K562 (cell line): Measurements from ENCODE around the gene ERMN. TPM values are rescaled to one million over a fixed set of nuclear protein-coding genes. Genes with fewer than 3 reads are reported as not detected.

Source experiments
- ADNP ChIP-seq: fragments of 200-800 bp; sonication (Bioruptor generic); IDR thresholded peaks from 2 replicates; pipeline ENCODE4 v1.6.1; 2016; ENCODE audit warnings: missing genetic modification characterization, missing compliant biosample characterization
- ATF1 ChIP-seq, 2 experiments: fragments of 450-650 bp in 1 of 2; IDR thresholded peaks; 2 replicates each; pipeline ENCODE4 v1.6.1; 2016; ENCODE audit warnings: missing compliant biosample characterization in 1 of 2, missing genetic modification characterization in 1 of 2
- ELF1 ChIP-seq: fragments of 200-800 bp; sonication (Bioruptor generic); IDR thresholded peaks from 2 replicates; pipeline ENCODE4 v1.6.1; 2016; ENCODE audit warnings: missing genetic modification characterization, missing compliant biosample characterization
- EP300 ChIP-seq: IDR thresholded peaks from 2 replicates; pipeline ENCODE4 v1.6.1; 2012; ENCODE audit warnings: low read length, improper control_type of control experiment
- HCFC1 ChIP-seq: IDR thresholded peaks from 2 replicates; pipeline ENCODE4 v1.6.1; 2012; ENCODE audit warnings: low read depth, low read length, improper control_type of control experiment
- PHF21A ChIP-seq: fragments of 450-650 bp; IDR thresholded peaks from 2 replicates; pipeline ENCODE4 v1.6.1; 2017; ENCODE audit warnings: low read depth, borderline replicate concordance
- PHTF2 ChIP-seq: fragments of 250-450 bp; sonication (Bioruptor Pico); IDR thresholded peaks from 2 replicates; pipeline ENCODE4 v1.5.0; 2021; ENCODE audit warnings: mild to moderate bottlenecking
- RAD21 ChIP-seq, 2 experiments: fragments of 250-450 bp in 1 of 2; fragments of 450-650 bp in 1 of 2; sonication (Bioruptor Pico) in 1 of 2; formaldehyde crosslinking in 1 of 2; IDR thresholded peaks in 1 of 2; conservative IDR thresholded peaks in 1 of 2; 2 replicates each; pipeline versions ENCODE4 v1.4.0 to v1.8.0; 2020 to 2022; ENCODE audit warnings: mild to moderate bottlenecking in 2 of 2, moderate library complexity in 1 of 2
- RB1 ChIP-seq: fragments of 450-650 bp; IDR thresholded peaks from 2 replicates; pipeline ENCODE4 v1.6.1; 2017; ENCODE audit warnings: low read depth, mild to moderate bottlenecking
- RBM14 ChIP-seq: fragments of 200-400 bp; formaldehyde crosslinking; IDR thresholded peaks from 2 replicates; pipeline ENCODE4 v1.6.1; 2018; ENCODE audit warnings: low read depth, mild to moderate bottlenecking, low read length, moderate library complexity, borderline replicate concordance; ENCODE audit not compliant: insufficient read depth
- SP1 ChIP-seq: sonication (generic); formaldehyde crosslinking; IDR thresholded peaks from 2 replicates; pipeline ENCODE4 v1.8.1; 2022; ENCODE audit warnings: mild to moderate bottlenecking, missing genetic modification reagents
- STAT5A ChIP-seq: IDR thresholded peaks from 2 replicates; pipeline ENCODE4 v1.6.1; 2012; ENCODE audit warnings: low read length, inconsistent platforms, borderline replicate concordance
- ZNF12 ChIP-seq: sonication (generic); formaldehyde crosslinking; IDR thresholded peaks from 2 replicates; pipeline ENCODE4 v1.4.0; 2020; ENCODE audit warnings: mild to moderate bottlenecking, missing genetic modification reagents
- polyA plus RNA-seq, 8 experiments: library from polyadenylated mRNA; depleted of rRNA in 4 of 8; stranded (reverse) in 5 of 8; unstranded in 3 of 8; fragments of >200 nt; fragmentation: Nextera tagmentation in 2 of 8; fragmentation: Illumina TruSeq in 1 of 8; extraction: Ambion mirVana in 2 of 8; extraction: Trizol in 1 of 8; gene quantifications; 2 replicates each; pipeline versions ENCODE4 v1.2.1 to v1.2.3, GENCODE V29; 2011 to 2014; ENCODE audit warnings: inconsistent platforms in 1 of 8, missing spikeins in 1 of 8
- total RNA-seq, 7 experiments: library from RNA; depleted of rRNA in 6 of 7; stranded (reverse); fragments of >200 nt in 6 of 7; fragmentation: Illumina TruSeq in 2 of 7; extraction: Trizol in 2 of 7; gene quantifications; 2 replicates each; pipeline versions ENCODE4 v1.2.1 to v1.2.3, GENCODE V29; 2011 to 2021; ENCODE audit warnings: low replicate concordance in 1 of 7
- TF ChIP-seq, protein P1 (sequence below): fragments of 450-650 bp; IDR thresholded peaks from 2 replicates; pipeline ENCODE4 v1.7.0; 2016; ENCODE audit warnings: borderline replicate concordance
- TF ChIP-seq, protein P2 (sequence below): sonication (generic); formaldehyde crosslinking; IDR thresholded peaks from 2 replicates; pipeline ENCODE4 v1.8.1; 2022; ENCODE audit warnings: missing genetic modification reagents
- TF ChIP-seq, protein P3 (sequence below), 2 experiments: fragments of 450-650 bp; IDR thresholded peaks; 2 replicates each; pipeline ENCODE4 v1.6.1; 2018; ENCODE audit warnings: mild to moderate bottlenecking in 2 of 2, low read depth in 1 of 2; ENCODE audit not compliant: partially characterized antibody in 2 of 2
- TF ChIP-seq, protein P4 (sequence below), 2 experiments: fragments of 450-650 bp in 1 of 2; sonication (generic) in 1 of 2; formaldehyde crosslinking in 1 of 2; IDR thresholded peaks in 1 of 2; conservative IDR thresholded peaks in 1 of 2; 2 replicates each; pipeline versions ENCODE4 v1.6.1 to v1.8.1; 2016 to 2023; ENCODE audit warnings: mild to moderate bottlenecking in 2 of 2, moderate library complexity in 2 of 2, inconsistent platforms in 1 of 2, missing genetic modification reagents in 1 of 2

ERMN gene
- total and polyA plus RNA-seq, 9 of the 15 experiments (the other 6 are each of a cell fraction or from before 2014, with no cell fraction given): 0.03 to 0.11 (median 0.05) TPM; not detected in 3

DNA sequence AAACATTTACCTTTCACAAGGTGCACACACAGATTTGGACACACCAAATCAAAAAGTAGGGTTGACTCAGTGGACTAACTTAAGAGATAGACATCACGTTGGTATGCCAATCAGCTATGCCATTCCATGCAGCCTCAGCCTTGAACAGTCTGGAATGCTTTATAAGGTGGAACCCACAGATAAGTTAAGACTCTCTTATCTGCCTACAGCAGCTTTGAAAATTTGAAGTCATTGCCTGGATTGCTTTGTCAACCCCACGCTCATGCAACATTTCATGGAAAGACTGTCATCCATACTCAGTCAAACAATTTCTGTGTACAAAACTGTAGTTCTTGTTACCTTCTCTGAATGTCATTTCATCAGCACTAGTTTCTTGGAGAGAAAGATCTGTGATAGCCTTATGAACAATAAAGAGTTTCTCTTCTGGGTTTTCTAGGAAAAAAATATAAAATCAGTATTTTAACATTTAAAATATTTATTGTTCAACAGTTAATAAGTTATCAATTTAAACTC lies 1.2 kb downstream of the ERMN start (continued):
- TF ChIP-seq, protein P1, sequence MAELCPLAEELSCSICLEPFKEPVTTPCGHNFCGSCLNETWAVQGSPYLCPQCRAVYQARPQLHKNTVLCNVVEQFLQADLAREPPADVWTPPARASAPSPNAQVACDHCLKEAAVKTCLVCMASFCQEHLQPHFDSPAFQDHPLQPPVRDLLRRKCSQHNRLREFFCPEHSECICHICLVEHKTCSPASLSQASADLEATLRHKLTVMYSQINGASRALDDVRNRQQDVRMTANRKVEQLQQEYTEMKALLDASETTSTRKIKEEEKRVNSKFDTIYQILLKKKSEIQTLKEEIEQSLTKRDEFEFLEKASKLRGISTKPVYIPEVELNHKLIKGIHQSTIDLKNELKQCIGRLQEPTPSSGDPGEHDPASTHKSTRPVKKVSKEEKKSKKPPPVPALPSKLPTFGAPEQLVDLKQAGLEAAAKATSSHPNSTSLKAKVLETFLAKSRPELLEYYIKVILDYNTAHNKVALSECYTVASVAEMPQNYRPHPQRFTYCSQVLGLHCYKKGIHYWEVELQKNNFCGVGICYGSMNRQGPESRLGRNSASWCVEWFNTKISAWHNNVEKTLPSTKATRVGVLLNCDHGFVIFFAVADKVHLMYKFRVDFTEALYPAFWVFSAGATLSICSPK: no peak
- no peak; the same call in 1 of the 2 replicates for TF ChIP-seq HCFC1
- TF ChIP-seq, protein P2, sequence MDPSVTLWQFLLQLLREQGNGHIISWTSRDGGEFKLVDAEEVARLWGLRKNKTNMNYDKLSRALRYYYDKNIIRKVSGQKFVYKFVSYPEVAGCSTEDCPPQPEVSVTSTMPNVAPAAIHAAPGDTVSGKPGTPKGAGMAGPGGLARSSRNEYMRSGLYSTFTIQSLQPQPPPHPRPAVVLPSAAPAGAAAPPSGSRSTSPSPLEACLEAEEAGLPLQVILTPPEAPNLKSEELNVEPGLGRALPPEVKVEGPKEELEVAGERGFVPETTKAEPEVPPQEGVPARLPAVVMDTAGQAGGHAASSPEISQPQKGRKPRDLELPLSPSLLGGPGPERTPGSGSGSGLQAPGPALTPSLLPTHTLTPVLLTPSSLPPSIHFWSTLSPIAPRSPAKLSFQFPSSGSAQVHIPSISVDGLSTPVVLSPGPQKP (CRISPR knock-in tag): no peak
- no peak for TF ChIP-seq ZNF12 (CRISPR knock-in tag)
- TF ChIP-seq PHF21A: peak; percentile 15; the same call in 1 of the 2 replicates
- TF ChIP-seq ATF1 (CRISPR knock-in tag; IDR thresholded peaks at IDR 0.05): no peak
- TF ChIP-seq ATF1 (tag; IDR thresholded peaks at IDR 0.05): peak; percentile 91
- TF ChIP-seq, protein P3, sequence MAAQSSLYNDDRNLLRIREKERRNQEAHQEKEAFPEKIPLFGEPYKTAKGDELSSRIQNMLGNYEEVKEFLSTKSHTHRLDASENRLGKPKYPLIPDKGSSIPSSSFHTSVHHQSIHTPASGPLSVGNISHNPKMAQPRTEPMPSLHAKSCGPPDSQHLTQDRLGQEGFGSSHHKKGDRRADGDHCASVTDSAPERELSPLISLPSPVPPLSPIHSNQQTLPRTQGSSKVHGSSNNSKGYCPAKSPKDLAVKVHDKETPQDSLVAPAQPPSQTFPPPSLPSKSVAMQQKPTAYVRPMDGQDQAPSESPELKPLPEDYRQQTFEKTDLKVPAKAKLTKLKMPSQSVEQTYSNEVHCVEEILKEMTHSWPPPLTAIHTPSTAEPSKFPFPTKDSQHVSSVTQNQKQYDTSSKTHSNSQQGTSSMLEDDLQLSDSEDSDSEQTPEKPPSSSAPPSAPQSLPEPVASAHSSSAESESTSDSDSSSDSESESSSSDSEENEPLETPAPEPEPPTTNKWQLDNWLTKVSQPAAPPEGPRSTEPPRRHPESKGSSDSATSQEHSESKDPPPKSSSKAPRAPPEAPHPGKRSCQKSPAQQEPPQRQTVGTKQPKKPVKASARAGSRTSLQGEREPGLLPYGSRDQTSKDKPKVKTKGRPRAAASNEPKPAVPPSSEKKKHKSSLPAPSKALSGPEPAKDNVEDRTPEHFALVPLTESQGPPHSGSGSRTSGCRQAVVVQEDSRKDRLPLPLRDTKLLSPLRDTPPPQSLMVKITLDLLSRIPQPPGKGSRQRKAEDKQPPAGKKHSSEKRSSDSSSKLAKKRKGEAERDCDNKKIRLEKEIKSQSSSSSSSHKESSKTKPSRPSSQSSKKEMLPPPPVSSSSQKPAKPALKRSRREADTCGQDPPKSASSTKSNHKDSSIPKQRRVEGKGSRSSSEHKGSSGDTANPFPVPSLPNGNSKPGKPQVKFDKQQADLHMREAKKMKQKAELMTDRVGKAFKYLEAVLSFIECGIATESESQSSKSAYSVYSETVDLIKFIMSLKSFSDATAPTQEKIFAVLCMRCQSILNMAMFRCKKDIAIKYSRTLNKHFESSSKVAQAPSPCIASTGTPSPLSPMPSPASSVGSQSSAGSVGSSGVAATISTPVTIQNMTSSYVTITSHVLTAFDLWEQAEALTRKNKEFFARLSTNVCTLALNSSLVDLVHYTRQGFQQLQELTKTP (IDR thresholded peaks at IDR 0.05; ENCODE audit: low read depth in 1 of 2, partially characterized antibody in 2 of 2): peak; percentile 72 to 95
- TF ChIP-seq RAD21 (CRISPR knock-in tag; conservative IDR thresholded peaks at IDR 0.05 in 1 of 2, IDR thresholded peaks at IDR 0.05 in 1 of 2): peak in 1 of 2 experiments; percentile 40; a peak in 2 of 4 replicates
- TF ChIP-seq, protein P4, sequence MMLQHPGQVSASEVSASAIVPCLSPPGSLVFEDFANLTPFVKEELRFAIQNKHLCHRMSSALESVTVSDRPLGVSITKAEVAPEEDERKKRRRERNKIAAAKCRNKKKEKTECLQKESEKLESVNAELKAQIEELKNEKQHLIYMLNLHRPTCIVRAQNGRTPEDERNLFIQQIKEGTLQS (IDR thresholded peaks at IDR 0.05): peak; percentile 98
- TF ChIP-seq, protein P4 (CRISPR knock-in tag; conservative IDR thresholded peaks at IDR 0.05): peak; percentile 60; the same call in 1 of the 2 replicates
- TF ChIP-seq ADNP (tag): peak; percentile 81
- peak; percentile 99 for TF ChIP-seq STAT5A
- peak; percentile 73; the same call in 1 of the 2 replicates for TF ChIP-seq PHTF2 (CRISPR knock-in tag)
- no peak for TF ChIP-seq RBM14
- TF ChIP-seq ELF1 (tag): no peak
- TF ChIP-seq EP300: peak; percentile 100
- peak; percentile 47; the same call in 1 of the 2 replicates for TF ChIP-seq SP1 (CRISPR knock-in tag)
- peak; percentile 50; the same call in 1 of the 2 replicates for TF ChIP-seq RB1
